Progenitor cell of endocrine pancreas (in vitro differentiated cells): ENCODE measurements around the gene ERCC5. TPM values are rescaled to one million over a fixed set of nuclear protein-coding genes. Genes with fewer than 3 reads are reported as not detected.

Experiments used
- DNase-seq: peaks from one replicate; pipeline ENCODE4 v3.0.0; 2021; ENCODE audit warnings: low spot score; ENCODE audit not compliant: unreplicated experiment
- H3K27ac Mint-ChIP-seq: 2 replicates; pipeline ENCODE4 v1.8.0; 2021; ENCODE audit warnings: mild to moderate bottlenecking, moderate library complexity, mixed read lengths
- H3K27me3 Mint-ChIP-seq: 2 replicates; pipeline ENCODE4 v1.8.0; 2021; ENCODE audit warnings: mixed read lengths
- H3K36me3 Mint-ChIP-seq: 2 replicates; pipeline ENCODE4 v1.8.0; 2022; ENCODE audit warnings: mixed read lengths; ENCODE audit not compliant: insufficient read depth
- H3K4me1 Mint-ChIP-seq: 2 replicates; pipeline ENCODE4 v1.8.0; 2021; ENCODE audit warnings: low read depth, mixed read lengths
- H3K4me3 Mint-ChIP-seq: 2 replicates; pipeline ENCODE4 v1.8.0; 2021; ENCODE audit warnings: low read depth, mild to moderate bottlenecking, moderate library complexity, mixed read lengths
- H3K9me3 Mint-ChIP-seq: 2 replicates; pipeline ENCODE4 v1.8.0; 2021; ENCODE audit warnings: low read depth, mixed read lengths
- total RNA-seq: library from RNA; stranded (reverse); gene quantifications from 2 replicates; pipeline ENCODE4 v1.2.1, GENCODE V29; 2021
- TF ChIP-seq, protein P1 (sequence below): fragments of 200-600 bp; sonication (generic); IDR thresholded peaks from one replicate; pipeline ENCODE4 v1.5.0; 2021; ENCODE audit warnings: antibody characterized with exemption, mild to moderate bottlenecking; ENCODE audit not compliant: unreplicated experiment

Gene ERCC5
- total RNA-seq, 1 donor from 2014 or later: 48.1 TPM

DNA sequence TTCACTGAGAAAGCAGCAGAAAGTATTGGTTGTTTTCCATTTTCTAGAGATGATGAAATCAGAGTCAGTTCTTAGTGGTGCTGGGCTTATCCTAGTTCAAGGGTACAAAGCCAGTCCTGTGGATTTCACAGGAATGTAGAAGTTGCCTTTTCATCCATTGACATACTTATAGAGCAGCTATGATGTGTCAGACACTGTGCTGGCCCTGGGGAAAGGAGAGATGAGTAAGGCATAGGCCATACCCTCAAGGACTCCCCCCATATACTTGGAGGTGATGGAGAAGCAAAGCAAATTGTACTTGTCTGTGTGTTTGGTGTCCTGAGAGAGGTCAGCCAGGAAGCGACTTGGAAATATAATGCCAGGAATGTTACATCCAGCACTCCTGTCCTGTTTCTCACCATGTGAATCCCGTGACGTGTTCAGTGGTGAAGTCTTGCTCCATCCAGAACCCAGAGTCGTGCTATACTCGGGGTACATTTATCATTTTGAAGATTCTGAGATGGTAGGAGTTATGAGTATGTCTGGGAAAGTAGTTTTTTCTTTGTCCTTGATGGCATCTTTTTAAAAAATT, 22.6 kb downstream of the ERCC5 start:
- no peaks in the 10 kb centered on the region for H3K4me1 Mint-ChIP-seq
- H3K4me3 Mint-ChIP-seq: no peak overlapping the region
- peaks cover 33% of the 10 kb centered on the region for H3K36me3 Mint-ChIP-seq
- no peaks in the 10 kb centered on the region for H3K9me3 Mint-ChIP-seq
- H3K27me3 Mint-ChIP-seq: no peaks in the 10 kb centered on the region
- H3K27ac Mint-ChIP-seq: no peak overlapping the region
- TF ChIP-seq, protein P1, sequence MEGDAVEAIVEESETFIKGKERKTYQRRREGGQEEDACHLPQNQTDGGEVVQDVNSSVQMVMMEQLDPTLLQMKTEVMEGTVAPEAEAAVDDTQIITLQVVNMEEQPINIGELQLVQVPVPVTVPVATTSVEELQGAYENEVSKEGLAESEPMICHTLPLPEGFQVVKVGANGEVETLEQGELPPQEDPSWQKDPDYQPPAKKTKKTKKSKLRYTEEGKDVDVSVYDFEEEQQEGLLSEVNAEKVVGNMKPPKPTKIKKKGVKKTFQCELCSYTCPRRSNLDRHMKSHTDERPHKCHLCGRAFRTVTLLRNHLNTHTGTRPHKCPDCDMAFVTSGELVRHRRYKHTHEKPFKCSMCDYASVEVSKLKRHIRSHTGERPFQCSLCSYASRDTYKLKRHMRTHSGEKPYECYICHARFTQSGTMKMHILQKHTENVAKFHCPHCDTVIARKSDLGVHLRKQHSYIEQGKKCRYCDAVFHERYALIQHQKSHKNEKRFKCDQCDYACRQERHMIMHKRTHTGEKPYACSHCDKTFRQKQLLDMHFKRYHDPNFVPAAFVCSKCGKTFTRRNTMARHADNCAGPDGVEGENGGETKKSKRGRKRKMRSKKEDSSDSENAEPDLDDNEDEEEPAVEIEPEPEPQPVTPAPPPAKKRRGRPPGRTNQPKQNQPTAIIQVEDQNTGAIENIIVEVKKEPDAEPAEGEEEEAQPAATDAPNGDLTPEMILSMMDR: no peak
- no peak for DNase-seq

DNA sequence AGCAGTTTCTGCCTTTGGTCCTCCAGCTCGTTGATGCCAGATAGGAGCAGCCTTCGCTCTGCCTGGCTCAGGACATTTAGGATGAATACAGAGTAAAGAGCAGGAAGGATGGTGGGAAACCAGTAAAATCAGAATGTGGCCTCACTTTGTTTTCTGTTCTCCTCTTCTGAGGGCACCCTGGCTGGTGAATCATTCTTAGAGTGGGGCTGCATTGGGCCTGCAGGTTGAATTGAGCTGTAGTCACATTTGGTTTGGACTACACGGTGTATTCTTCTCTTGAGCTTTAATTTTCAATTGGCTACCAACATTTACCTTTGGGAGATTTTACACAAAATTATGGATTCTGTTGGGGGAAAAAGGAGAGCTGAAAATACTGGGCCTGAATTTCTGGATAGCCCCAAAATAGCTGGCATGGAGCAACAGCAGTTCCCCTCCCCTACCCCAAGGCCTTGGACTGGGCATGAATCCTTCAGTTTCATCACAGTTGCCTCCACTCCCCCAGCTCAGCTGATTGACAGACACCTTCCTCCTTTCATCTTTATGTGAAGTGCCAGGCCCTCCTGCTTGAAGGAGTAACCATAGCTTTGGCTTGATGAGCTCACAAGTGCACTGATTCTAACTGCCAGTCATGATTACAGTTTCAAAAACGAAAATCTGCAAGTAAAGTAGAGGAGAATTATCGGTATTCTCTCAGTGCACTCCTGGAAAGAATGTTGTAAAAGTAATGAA, 24.3 kb downstream of the ERCC5 start:
- Mint-ChIP-seq H3K27ac (peak overlapping the region; percentile 37), H3K9me3 (no peaks in the 10 kb centered on the region), H3K27me3 (no peaks in the 10 kb centered on the region), H3K4me3 (no peak overlapping the region), H3K36me3 (peaks cover 26% of the 10 kb centered on the region), H3K4me1 (no peaks in the 10 kb centered on the region)
- TF ChIP-seq, protein P1: no peak
- no peak for DNase-seq

GRCh38 chr13:102870677-102871415, 25.0 kb downstream of the ERCC5 start:
- Mint-ChIP-seq H3K4me1 (no peaks in the 10 kb centered on the region), H3K9me3 (no peaks in the 10 kb centered on the region), H3K27me3 (no peaks in the 10 kb centered on the region), H3K36me3 (peaks cover 24% of the 10 kb centered on the region), H3K4me3 (no peak overlapping the region), H3K27ac (no peak overlapping the region)
- DNase-seq: peak; percentile 41
- TF ChIP-seq, protein P1: peak; percentile 94

DNA sequence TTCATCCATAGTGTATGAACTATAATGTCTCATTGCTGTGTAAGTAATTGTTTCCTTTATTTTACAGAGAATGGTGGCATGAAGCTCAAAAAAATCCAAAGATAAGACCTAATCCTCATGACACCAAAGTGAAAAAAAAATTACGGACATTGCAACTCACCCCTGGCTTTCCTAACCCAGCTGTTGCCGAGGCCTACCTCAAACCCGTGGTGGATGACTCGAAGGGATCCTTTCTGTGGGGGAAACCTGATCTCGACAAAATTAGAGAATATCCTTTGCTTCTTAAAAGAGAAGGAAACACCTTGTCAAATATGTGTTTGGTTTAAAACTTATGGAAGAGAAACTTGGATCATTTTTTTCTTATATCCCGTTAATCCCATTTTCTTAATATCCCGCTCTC, 26.3 kb downstream of the ERCC5 start:
- TF ChIP-seq, protein P1: no peak
- Mint-ChIP-seq H3K4me1 (no peaks in the 10 kb centered on the region), H3K9me3 (no peaks in the 10 kb centered on the region), H3K27ac (no peak overlapping the region), H3K4me3 (no peak overlapping the region), H3K36me3 (peaks cover 29% of the 10 kb centered on the region), H3K27me3 (no peaks in the 10 kb centered on the region)
- DNase-seq: no peak

GRCh38 chr13:102872531-102872930, 26.7 kb downstream of the ERCC5 start:
- Mint-ChIP-seq H3K27ac (no peak overlapping the region), H3K27me3 (no peaks in the 10 kb centered on the region), H3K9me3 (no peaks in the 10 kb centered on the region), H3K4me3 (no peak overlapping the region), H3K4me1 (no peaks in the 10 kb centered on the region), H3K36me3 (peaks cover 26% of the 10 kb centered on the region)
- TF ChIP-seq, protein P1: no peak
- DNase-seq: no peak
